GM12864 (cell line): ENCODE measurements around the gene TRABD2A.

ENCODE experiments used
- DNase-seq: peaks from one replicate; pipeline ENCODE4 v3.0.0-alpha.2; 2011; ENCODE audit warnings: low read depth
- H3K4me3 ChIP-seq: 2 replicates; pipeline ENCODE4 v1.5.1; 2011; ENCODE audit warnings: mild to moderate bottlenecking, low read depth, low read length, control low read depth
- TF ChIP-seq, protein P1 (sequence below): IDR thresholded peaks from 2 replicates; pipeline ENCODE4 v1.5.1; 2011; ENCODE audit warnings: low read depth, mild to moderate bottlenecking, moderate library complexity, low read length, control low read depth, inconsistent platforms; ENCODE audit errors: missing control alignments

Gene TRABD2A

DNA sequence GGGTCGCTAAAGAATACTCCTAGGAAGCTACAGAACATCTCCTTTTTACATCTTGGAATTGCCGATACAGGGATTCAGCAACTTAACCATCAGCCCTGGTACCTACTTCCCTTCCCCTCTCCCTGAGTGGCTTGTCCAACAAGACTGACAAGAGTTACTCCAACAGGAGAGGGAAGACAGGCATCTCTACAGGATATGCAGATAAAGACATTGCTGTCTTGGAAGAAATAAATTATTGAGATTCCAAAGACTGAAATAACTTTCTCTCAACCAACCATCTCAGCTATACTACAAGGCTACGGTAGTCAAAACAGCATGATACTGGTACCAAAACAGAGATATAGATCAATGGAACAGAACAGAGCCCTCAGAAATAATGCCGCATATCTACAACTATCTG lies 87.2 kb downstream of the TRABD2A start:
- H3K4me3 ChIP-seq, result no peak overlapping the region
- TF ChIP-seq, protein P1, sequence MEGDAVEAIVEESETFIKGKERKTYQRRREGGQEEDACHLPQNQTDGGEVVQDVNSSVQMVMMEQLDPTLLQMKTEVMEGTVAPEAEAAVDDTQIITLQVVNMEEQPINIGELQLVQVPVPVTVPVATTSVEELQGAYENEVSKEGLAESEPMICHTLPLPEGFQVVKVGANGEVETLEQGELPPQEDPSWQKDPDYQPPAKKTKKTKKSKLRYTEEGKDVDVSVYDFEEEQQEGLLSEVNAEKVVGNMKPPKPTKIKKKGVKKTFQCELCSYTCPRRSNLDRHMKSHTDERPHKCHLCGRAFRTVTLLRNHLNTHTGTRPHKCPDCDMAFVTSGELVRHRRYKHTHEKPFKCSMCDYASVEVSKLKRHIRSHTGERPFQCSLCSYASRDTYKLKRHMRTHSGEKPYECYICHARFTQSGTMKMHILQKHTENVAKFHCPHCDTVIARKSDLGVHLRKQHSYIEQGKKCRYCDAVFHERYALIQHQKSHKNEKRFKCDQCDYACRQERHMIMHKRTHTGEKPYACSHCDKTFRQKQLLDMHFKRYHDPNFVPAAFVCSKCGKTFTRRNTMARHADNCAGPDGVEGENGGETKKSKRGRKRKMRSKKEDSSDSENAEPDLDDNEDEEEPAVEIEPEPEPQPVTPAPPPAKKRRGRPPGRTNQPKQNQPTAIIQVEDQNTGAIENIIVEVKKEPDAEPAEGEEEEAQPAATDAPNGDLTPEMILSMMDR, result no peak
- no peak for DNase-seq

DNA sequence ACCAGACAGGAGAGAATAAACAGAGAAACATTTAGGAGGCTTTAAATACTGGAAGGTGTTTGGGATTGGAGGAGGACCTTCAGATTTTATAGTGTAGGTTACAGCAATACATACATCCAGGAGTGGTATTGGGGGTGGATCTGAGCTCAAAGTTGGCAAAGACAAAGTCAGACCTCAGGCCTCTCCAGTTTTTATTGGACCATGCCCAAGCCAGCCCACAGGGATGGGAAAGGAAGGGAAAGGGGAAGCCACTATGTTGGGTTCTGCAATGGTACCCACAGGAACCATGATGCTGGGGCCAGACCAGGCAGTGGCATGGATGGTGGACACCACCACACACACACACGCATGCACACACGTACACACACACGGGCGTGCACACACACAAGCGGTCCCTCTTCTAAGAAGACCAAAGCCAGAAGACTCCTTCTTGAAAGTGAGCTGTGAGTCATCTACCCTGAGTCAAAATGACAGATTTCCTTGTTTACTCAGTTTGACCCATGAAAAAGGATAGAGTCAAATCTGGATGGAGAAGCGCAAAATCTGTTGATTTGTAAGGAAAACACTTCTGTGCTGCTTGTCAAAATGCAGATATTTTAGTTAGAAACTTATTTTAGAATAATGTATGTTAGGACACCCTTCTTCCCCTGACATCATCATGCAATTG lies 87.9 kb downstream of the TRABD2A start:
- H3K4me3 ChIP-seq, result no peak overlapping the region
- no peak for DNase-seq
- TF ChIP-seq, protein P1, result no peak

DNA sequence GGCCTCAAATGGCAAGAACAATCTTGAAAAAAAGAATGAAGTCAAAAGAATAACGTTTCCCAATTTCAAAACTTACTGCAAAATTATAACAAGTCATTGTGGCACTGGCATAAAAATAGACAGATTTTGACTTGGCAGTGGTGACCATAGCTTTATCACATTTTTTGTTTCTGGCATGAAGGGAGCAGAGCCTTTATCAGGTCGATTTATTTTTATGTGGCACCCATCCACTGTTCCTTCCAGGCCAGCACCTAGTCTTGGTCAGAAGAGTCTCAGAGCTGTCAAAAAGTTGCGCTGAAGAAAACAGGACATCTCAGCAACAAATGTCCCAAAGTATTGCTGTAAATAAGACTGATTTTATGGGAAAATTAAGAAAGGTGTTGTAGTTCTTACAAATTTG lies 92.4 kb downstream of the TRABD2A start:
- TF ChIP-seq, protein P1, result no peak
- H3K4me3 ChIP-seq, result no peak overlapping the region
- no peak for DNase-seq

DNA sequence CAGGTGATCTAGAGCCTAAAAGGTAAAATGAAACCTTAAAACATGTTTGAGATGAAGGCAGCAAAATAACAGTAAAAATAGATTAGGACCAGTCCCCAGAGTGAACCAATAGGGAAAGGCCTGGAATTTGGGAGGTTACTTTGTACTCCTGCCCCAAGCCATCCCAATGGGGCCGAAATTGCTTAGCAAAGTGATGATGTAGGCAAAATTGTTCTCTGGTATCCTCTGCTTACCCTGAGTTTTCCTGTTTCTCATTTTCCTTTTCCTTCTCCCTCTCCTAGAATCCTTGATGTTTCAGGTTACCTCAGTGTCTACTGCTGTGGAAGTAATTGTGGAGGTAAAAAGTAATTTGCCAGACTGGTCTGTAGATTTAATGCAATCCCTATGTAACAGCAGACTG lies 92.9 kb downstream of the TRABD2A start:
- TF ChIP-seq, protein P1, result no peak
- H3K4me3 ChIP-seq, result no peak overlapping the region
- no peak for DNase-seq

DNA sequence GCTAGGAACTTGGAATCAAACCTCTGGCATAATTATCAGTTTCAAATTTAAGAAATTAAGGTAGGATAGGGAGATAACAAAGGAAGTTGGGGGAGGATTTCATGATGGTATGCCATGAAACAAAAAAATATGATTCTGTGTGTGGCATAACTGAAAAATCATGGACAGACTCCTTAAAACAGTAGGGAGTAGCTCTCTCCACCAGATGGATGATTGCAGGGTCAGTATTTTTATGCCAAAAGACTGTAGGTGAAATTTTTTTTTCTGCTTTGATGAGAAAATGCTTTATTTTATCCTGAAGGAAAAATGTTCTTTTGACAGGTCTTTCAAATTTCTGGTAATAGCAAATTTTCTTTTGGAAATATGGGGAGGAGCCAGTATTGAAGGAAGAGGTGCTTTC lies 94.3 kb downstream of the TRABD2A start:
- TF ChIP-seq, protein P1, result no peak
- no peak overlapping the region for H3K4me3 ChIP-seq
- no peak for DNase-seq

DNA sequence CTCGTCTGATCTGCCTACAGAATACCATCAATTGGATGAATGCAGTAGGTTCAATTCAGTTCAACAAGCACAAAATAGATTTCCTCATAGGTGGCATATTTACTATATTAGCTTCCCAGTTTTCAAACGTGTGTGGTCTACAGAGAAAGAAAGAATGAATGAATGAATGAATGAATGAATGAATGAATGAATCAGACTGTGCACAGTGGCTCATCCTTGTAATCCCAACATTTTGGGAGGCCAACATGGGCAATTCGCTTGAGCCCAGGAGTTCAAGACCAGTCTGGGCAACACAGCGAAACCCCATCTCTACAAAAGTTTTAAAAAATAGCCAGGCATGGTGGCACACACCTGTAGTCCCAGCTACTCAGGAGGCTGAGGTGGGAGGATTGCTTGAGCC lies 94.9 kb downstream of the TRABD2A start:
- TF ChIP-seq, protein P1, result no peak
- DNase-seq, result no peak
- H3K4me3 ChIP-seq, result no peak overlapping the region
